Kidney (tissue), 14 donors: ENCODE measurements around the gene RECQL5. TPM values are rescaled to one million over a fixed set of nuclear protein-coding genes. Genes with fewer than 3 reads are reported as not detected.
A peak's percentile ranks its signal among the peaks of the same experiment; 100 is the strongest.

Experiments
- DNase-seq, 5 donors: peaks; one replicate each; pipeline ENCODE4 v3.0.0-alpha.2; 2013 to 2020
- FAIRE-seq: peaks from 2 replicates; lab custom pipeline; 2012; peaks lifted over from hg19 to GRCh38; lab: Jason Lieb, UNC
- H3K27ac ChIP-seq, 2 donors: one replicate each; pipeline ENCODE4 v1.7.0; 2013; ENCODE audit warnings: low read depth in 2 of 2, low read length in 2 of 2, inconsistent platforms in 1 of 2
- H3K27me3 ChIP-seq: one replicate; pipeline ENCODE4 v1.7.1; 2013; ENCODE audit warnings: low read length, inconsistent platforms; ENCODE audit not compliant: control insufficient read depth, insufficient read depth
- H3K36me3 ChIP-seq, 3 donors: one replicate each; pipeline versions ENCODE4 v1.7.0 to v1.7.1; 2013; ENCODE audit warnings: low read length in 3 of 3, control low read depth in 1 of 3, inconsistent platforms in 1 of 3; ENCODE audit not compliant: insufficient read depth in 3 of 3, control insufficient read depth in 2 of 3
- H3K4me1 ChIP-seq, 3 donors: one replicate each; pipeline versions ENCODE4 v1.7.0 to v1.7.1; 2013; ENCODE audit warnings: low read length in 3 of 3, inconsistent platforms in 1 of 3, low read depth in 1 of 3; ENCODE audit not compliant: control insufficient read depth in 2 of 3, insufficient read depth in 2 of 3
- H3K4me3 ChIP-seq, 3 donors: one replicate each; pipeline versions ENCODE4 v1.7.0 to v1.8.1; 2013; ENCODE audit warnings: low read length in 3 of 3, control low read depth in 1 of 3, inconsistent platforms in 1 of 3
- H3K9ac ChIP-seq, 3 donors: one replicate each; pipeline versions ENCODE4 v1.7.0 to v1.7.1; 2013; ENCODE audit warnings: low read length in 3 of 3, control low read depth in 1 of 3, inconsistent platforms in 1 of 3
- H3K9me3 ChIP-seq, 3 donors: one replicate each; pipeline versions ENCODE4 v1.7.0 to v1.7.1; 2013; ENCODE audit warnings: low read length in 3 of 3, control low read depth in 1 of 3, inconsistent platforms in 1 of 3; ENCODE audit not compliant: control insufficient read depth in 2 of 3, insufficient read depth in 1 of 3
- intact Hi-C: fragments of 100-400 bp; cut with DNase I; formaldehyde crosslinking; loops from one replicate; pipeline ENCODE4 v1.11.1; 2022
- polyA plus RNA-seq: library from polyadenylated mRNA; stranded (reverse); fragments of 350-450 nt; fragmentation: Illumina TruSeq; extraction: RNeasy Lipid Tissue Mini Kit (QIAGEN cat#74804); gene quantifications from one replicate; pipeline ENCODE4 v1.2.3, GENCODE V29; 2014; ENCODE audit warnings: low read depth, low replicate concordance; ENCODE audit not compliant: insufficient read depth
- total RNA-seq: library from RNA; stranded (reverse); fragmentation: NEBNext Ultra II Directional; extraction: Animal tissue kit (Norgen Biotek cat#: 25700); gene quantifications from one replicate; pipeline ENCODE4 v1.2.1, GENCODE V29; 2021
- TF ChIP-seq, protein P1 (sequence below): IDR thresholded peaks from 3 replicates; pipeline ENCODE4 v1.5.1; 2012; ENCODE audit warnings: mild to moderate bottlenecking, moderate library complexity, borderline replicate concordance; ENCODE audit not compliant: insufficient read depth; ENCODE audit errors: extremely low read depth
- donor health status: control.
- donor health status: control.
- donor health status: control.
- donor health status: control.
- donor health status: control.
- donor health status: DM: yes; HTN: yes; CAD: no.
- donor health status: Normal renal cell carcinoma (clear cell type).

The RECQL5 gene
- total and polyA plus RNA-seq, 2 donors from 2014 or later, result 40.0 to 51.6 TPM

DNA sequence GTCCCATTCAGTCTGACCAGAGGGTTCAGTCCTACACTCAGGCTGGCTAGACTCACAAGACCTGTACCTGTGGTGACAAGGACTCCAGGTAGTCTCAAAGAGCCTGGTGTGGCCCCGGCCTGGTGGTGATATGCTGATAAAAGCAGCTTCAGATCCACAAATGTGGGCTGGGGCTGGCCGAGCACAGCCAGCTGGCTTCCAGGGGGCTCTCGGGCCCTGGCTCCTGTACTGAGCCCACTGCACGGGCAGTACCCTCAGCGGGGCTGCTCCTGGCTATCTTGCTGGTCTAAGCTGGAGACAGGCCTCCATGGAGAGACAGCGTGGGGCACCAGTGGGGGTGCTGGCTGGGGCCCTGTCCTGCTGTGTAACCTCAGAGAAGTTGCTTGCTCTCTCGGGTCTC lies 29.4 kb downstream of the RECQL5 start:
- no peak for FAIRE-seq
- intact Hi-C loops, result no loop called here

DNA sequence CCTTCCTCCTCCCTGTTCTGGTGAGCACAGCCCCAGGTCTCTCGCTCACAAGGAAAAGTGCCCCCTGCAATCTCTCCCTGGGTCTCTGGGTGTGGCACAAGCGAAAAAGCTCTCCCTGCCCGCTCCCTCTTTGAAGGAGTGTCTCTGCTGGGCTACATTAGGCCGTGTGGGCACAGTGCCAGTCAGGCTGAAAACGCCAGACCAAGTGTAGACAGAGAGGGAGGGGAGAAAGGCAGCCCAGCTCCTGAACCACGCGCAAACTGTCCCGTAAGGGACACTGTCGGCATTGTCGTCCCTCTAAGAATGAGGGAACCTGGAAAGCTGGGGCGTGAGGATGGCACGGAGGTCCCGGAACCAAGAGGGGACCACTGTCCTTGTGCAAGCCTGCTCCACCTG lies 29.8 kb downstream of the RECQL5 start:
- TF ChIP-seq, protein P1, sequence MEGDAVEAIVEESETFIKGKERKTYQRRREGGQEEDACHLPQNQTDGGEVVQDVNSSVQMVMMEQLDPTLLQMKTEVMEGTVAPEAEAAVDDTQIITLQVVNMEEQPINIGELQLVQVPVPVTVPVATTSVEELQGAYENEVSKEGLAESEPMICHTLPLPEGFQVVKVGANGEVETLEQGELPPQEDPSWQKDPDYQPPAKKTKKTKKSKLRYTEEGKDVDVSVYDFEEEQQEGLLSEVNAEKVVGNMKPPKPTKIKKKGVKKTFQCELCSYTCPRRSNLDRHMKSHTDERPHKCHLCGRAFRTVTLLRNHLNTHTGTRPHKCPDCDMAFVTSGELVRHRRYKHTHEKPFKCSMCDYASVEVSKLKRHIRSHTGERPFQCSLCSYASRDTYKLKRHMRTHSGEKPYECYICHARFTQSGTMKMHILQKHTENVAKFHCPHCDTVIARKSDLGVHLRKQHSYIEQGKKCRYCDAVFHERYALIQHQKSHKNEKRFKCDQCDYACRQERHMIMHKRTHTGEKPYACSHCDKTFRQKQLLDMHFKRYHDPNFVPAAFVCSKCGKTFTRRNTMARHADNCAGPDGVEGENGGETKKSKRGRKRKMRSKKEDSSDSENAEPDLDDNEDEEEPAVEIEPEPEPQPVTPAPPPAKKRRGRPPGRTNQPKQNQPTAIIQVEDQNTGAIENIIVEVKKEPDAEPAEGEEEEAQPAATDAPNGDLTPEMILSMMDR, result no peak
- no peaks in the 10 kb centered on the region for H3K27me3 ChIP-seq
- H3K27ac ChIP-seq, result peak overlapping the region; percentile 88 to 92
- no peaks in the 10 kb centered on the region for H3K9me3 ChIP-seq
- DNase-seq (peak in 1 of 5 donors; percentile 86), FAIRE-seq (no peak)
- H3K9ac ChIP-seq, result peak overlapping the region in 2 of 3 donors; percentile 13 to 78
- H3K4me1 ChIP-seq, result peaks cover 0 to 56% (median 35%) of the 10 kb centered on the region in 3 donors
- peak overlapping the region in 1 of 3 donors; percentile 8 for H3K4me3 ChIP-seq
- peaks cover 0 to under 1% (median 0%) of the 10 kb centered on the region in 3 donors for H3K36me3 ChIP-seq
- intact Hi-C loops, result no loop called here

More for the DNA sequence above, 29.4 kb downstream of the RECQL5 start:
- TF ChIP-seq, protein P1, result no peak
- Histone ChIP-seq H3K9me3 (no peaks in the 10 kb centered on the region), H3K27me3 (no peaks in the 10 kb centered on the region), H3K27ac (peak overlapping the region; percentile 88 to 92), H3K9ac (peak overlapping the region in 2 of 3 donors; percentile 13 to 78), H3K36me3 (no peaks in the 10 kb centered on the region), H3K4me1 (peaks cover 2 to 58% (median 39%) of the 10 kb centered on the region in 3 donors), H3K4me3 (peak overlapping the region in 1 of 3 donors; percentile 8)
- DNase-seq, result peak in 1 of 5 donors; percentile 64

GRCh38 chr17:75636381-75637142 lies 30.4 kb downstream of the RECQL5 start:
- Histone ChIP-seq H3K9me3 (no peaks in the 10 kb centered on the region), H3K36me3 (peaks cover 0 to 2% (median 0%) of the 10 kb centered on the region in 3 donors), H3K4me3 (peak overlapping the region in 1 of 3 donors; percentile 58), H3K27ac (peak overlapping the region; percentile 88 to 92), H3K9ac (peak overlapping the region in 2 of 3 donors; percentile 26 to 78), H3K4me1 (peaks cover 0 to 50% (median 30%) of the 10 kb centered on the region in 3 donors), H3K27me3 (no peaks in the 10 kb centered on the region)
- DNase-seq (peak in 2 of 5 donors; percentile 31 to 68), FAIRE-seq (no peak)
- intact Hi-C loops, result no loop called here
- TF ChIP-seq, protein P1, result no peak
